H1 (cell line): Measurements from ENCODE around the gene RP9. TPM values are rescaled to one million over a fixed set of nuclear protein-coding genes. Genes with fewer than 3 reads are reported as not detected.

Experiments used
- CTCF ChIA-PET: fragments of 300-600 bp; sonication (Branson Sonifier 250); formaldehyde crosslinking; loops from one replicate; lab custom pipeline; 2021; ENCODE audit not compliant: partially characterized antibody; lab: Charles Lee
- POLR2A ChIA-PET: fragments of 300-600 bp; sonication (Branson Sonifier 250); formaldehyde crosslinking; loops from one replicate; lab custom pipeline; 2021; ENCODE audit warnings: inconsistent platforms; ENCODE audit not compliant: partially characterized antibody; lab: Charles Lee
- DNase-seq, 2 experiments: peaks; one replicate each; pipeline versions ENCODE4 v3.0.0 to v3.0.0-alpha.2; 2010 to 2022; ENCODE audit warnings: low spot score in 2 of 2, low read depth in 1 of 2, mixed read lengths in 1 of 2
- FAIRE-seq: peaks from 2 replicates; lab custom pipeline; 2011; peaks lifted over from hg19 to GRCh38; lab: Jason Lieb, UNC
- H2AFZ ChIP-seq: 2 replicates; pipeline ENCODE4 v1.8.1; 2012; ENCODE audit warnings: low read length, inconsistent platforms
- H2AK5ac ChIP-seq: 2 replicates; pipeline ENCODE4 v1.6.1; 2013; ENCODE audit warnings: low read depth, low read length
- H2BK120ac ChIP-seq: replicated peaks from 2 replicates; pipeline ENCODE3; 2013; ENCODE audit warnings: low read depth, low read length, inconsistent platforms
- H2BK12ac ChIP-seq: 2 replicates; pipeline ENCODE4 v1.6.1; 2013; ENCODE audit warnings: low read depth, low read length
- H2BK15ac ChIP-seq: 2 replicates; pipeline ENCODE4 v1.6.1; 2013; ENCODE audit warnings: low read length
- H2BK20ac ChIP-seq: 2 replicates; pipeline ENCODE4 v1.6.1; 2013; ENCODE audit warnings: low read length
- H2BK5ac ChIP-seq: 2 replicates; pipeline ENCODE4 v1.6.1; 2013; ENCODE audit warnings: low read depth, low read length
- H3K14ac ChIP-seq: 2 replicates; pipeline ENCODE4 v1.6.1; 2013; ENCODE audit warnings: inconsistent platforms; ENCODE audit not compliant: insufficient read length
- H3K18ac ChIP-seq: 2 replicates; pipeline ENCODE4 v1.6.1; 2013; ENCODE audit warnings: low read length; ENCODE audit errors: extremely low read depth
- H3K23ac ChIP-seq: 2 replicates; pipeline ENCODE4 v1.6.1; 2013; ENCODE audit warnings: inconsistent platforms; ENCODE audit not compliant: insufficient read length
- H3K23me2 ChIP-seq: 2 replicates; pipeline ENCODE4 v1.6.1; 2013; ENCODE audit warnings: low read depth, low read length
- H3K27ac ChIP-seq: 2 replicates; pipeline ENCODE4 v1.6.1; 2011; ENCODE audit warnings: low read depth, low read length, inconsistent platforms
- H3K27me3 ChIP-seq, 4 experiments: replicated peaks in 1 of 4; 1 replicate in 1 of 4; 2 replicates in 3 of 4; pipeline versions ENCODE4 v1.6.1 to v1.8.1; 2011 to 2013; ENCODE audit warnings: low read length in 3 of 4, mild to moderate bottlenecking in 3 of 4, inconsistent platforms in 2 of 4, mixed read lengths in 2 of 4, moderate library complexity in 1 of 4; ENCODE audit not compliant: control insufficient read depth in 3 of 4, insufficient read depth in 3 of 4; ENCODE audit errors: extremely low read depth in 1 of 4
- H3K36me3 ChIP-seq, 4 experiments: 2 replicates each; pipeline versions ENCODE4 v1.6.1 to v1.8.1; 2011 to 2013; ENCODE audit warnings: mild to moderate bottlenecking in 4 of 4, low read length in 3 of 4, moderate library complexity in 2 of 4, control low read depth in 1 of 4, inconsistent platforms in 1 of 4; ENCODE audit not compliant: insufficient read depth in 4 of 4, control insufficient read depth in 2 of 4
- H3K4ac ChIP-seq: replicated peaks from 2 replicates; pipeline ENCODE3; 2013; ENCODE audit warnings: low read length, low read depth, mixed read lengths, inconsistent platforms; ENCODE audit not compliant: insufficient read length
- H3K4me1 ChIP-seq, 4 experiments: replicated peaks in 1 of 4; 1 replicate in 1 of 4; 2 replicates in 3 of 4; pipeline versions ENCODE4 v1.6.1 to v1.8.1; 2011 to 2013; ENCODE audit warnings: low read length in 3 of 4, inconsistent platforms in 2 of 4, mixed read lengths in 1 of 4; ENCODE audit not compliant: insufficient read depth in 4 of 4, control insufficient read depth in 3 of 4
- H3K4me2 ChIP-seq, 2 experiments: 2 replicates each; pipeline versions ENCODE4 v1.6.1 to v1.8.1; 2011 to 2013; ENCODE audit warnings: low read depth in 2 of 2, low read length in 2 of 2, control low read depth in 1 of 2, inconsistent platforms in 1 of 2, mild to moderate bottlenecking in 1 of 2; ENCODE audit not compliant: insufficient read depth in 1 of 2
- H3K4me3 ChIP-seq, 4 experiments: fragments of 200-600, 300-600 bp in 1 of 4; sonication (generic), shearing (Covaris generic), sonication (Bioruptor Twin) in 1 of 4; 2 replicates each; pipeline versions ENCODE4 v1.5.1 to v1.8.1; 2011 to 2016; ENCODE audit warnings: low read length in 4 of 4, low read depth in 3 of 4, control low read depth in 2 of 4, inconsistent platforms in 2 of 4, mild to moderate bottlenecking in 2 of 4, mixed read lengths in 1 of 4, moderate library complexity in 1 of 4; ENCODE audit not compliant: insufficient read depth in 2 of 4; ENCODE audit errors: extremely low read depth in 1 of 4
- H3K56ac ChIP-seq: replicated peaks from 2 replicates; pipeline ENCODE3; 2013; ENCODE audit warnings: low read depth, mild to moderate bottlenecking, mixed read lengths, low read length, inconsistent platforms; ENCODE audit not compliant: insufficient read length
- H3K79me1 ChIP-seq: 2 replicates; pipeline ENCODE4 v1.6.1; 2013; ENCODE audit warnings: low read depth, low read length, control low read depth
- H3K79me2 ChIP-seq, 2 experiments: 2 replicates each; pipeline versions ENCODE4 v1.6.1 to v1.8.1; 2012 to 2013; ENCODE audit warnings: low read length in 2 of 2, mild to moderate bottlenecking in 2 of 2, inconsistent platforms in 1 of 2; ENCODE audit not compliant: insufficient read depth in 2 of 2, control insufficient read depth in 1 of 2
- H3K9ac ChIP-seq, 4 experiments: replicated peaks in 1 of 4; 1 replicate in 1 of 4; 2 replicates in 3 of 4; pipeline versions ENCODE4 v1.6.1 to v1.8.1; 2011 to 2013; ENCODE audit warnings: low read depth in 3 of 4, low read length in 3 of 4, control low read depth in 2 of 4, mild to moderate bottlenecking in 2 of 4, moderate library complexity in 2 of 4, inconsistent platforms in 1 of 4; ENCODE audit errors: extremely low read depth in 1 of 4
- H3K9me3 ChIP-seq, 2 experiments: 2 replicates each; pipeline versions ENCODE4 v1.6.1 to v1.8.1; 2012 to 2013; ENCODE audit warnings: mild to moderate bottlenecking in 2 of 2, moderate library complexity in 2 of 2, control low read depth in 1 of 2, inconsistent platforms in 1 of 2, low read depth in 1 of 2, low read length in 1 of 2, mixed read lengths in 1 of 2; ENCODE audit not compliant: insufficient read depth in 2 of 2
- H4K20me1 ChIP-seq, 2 experiments: replicated peaks in 1 of 2; 2 replicates each; pipeline versions ENCODE3 to v1.8.1; 2011 to 2013; ENCODE audit warnings: inconsistent platforms in 2 of 2, low read length in 2 of 2, mild to moderate bottlenecking in 1 of 2; ENCODE audit not compliant: insufficient read depth in 2 of 2, control insufficient read depth in 1 of 2
- H4K5ac ChIP-seq: 2 replicates; pipeline ENCODE4 v1.6.1; 2013; ENCODE audit warnings: low read length, low read depth, mixed read lengths, inconsistent platforms; ENCODE audit not compliant: insufficient read length
- H4K8ac ChIP-seq: 2 replicates; pipeline ENCODE4 v1.8.0; 2013; ENCODE audit warnings: mild to moderate bottlenecking, moderate library complexity, low read length, inconsistent platforms; ENCODE audit not compliant: insufficient read depth; ENCODE audit errors: extremely low read depth
- H4K91ac ChIP-seq: replicated peaks from 2 replicates; pipeline ENCODE3; 2013; ENCODE audit warnings: low read length, mixed read lengths, inconsistent platforms; ENCODE audit not compliant: insufficient read length
- CBX5 ChIP-seq: fragments of 300-800, 300-1000 bp; sonication (generic); IDR thresholded peaks from 2 replicates; pipeline ENCODE4 v1.7.1; 2016; ENCODE audit warnings: antibody characterized with exemption, low read length, low read depth
- CTBP2 ChIP-seq: IDR thresholded peaks from 2 replicates; pipeline ENCODE4 v1.7.0; 2011; ENCODE audit warnings: borderline replicate concordance, mild to moderate bottlenecking, moderate library complexity, mixed read lengths, low read length; ENCODE audit not compliant: insufficient read depth, insufficient read length
- GABPA ChIP-seq: IDR thresholded peaks from 2 replicates; pipeline ENCODE4 v1.6.1; 2011; ENCODE audit warnings: mild to moderate bottlenecking, low read length, moderate library complexity, borderline replicate concordance; ENCODE audit not compliant: insufficient read depth
- PHF8 ChIP-seq: fragments of 200-600 bp; sonication (generic); conservative IDR thresholded peaks from 2 replicates; pipeline ENCODE4 v1.7.1; 2012; ENCODE audit warnings: low read depth, mild to moderate bottlenecking, inconsistent platforms, low read length, moderate library complexity
- POLR2AphosphoS5 ChIP-seq: IDR thresholded peaks from 2 replicates; pipeline ENCODE4 v1.6.1; 2011; ENCODE audit warnings: low read depth, low read length
- RBBP5 ChIP-seq: IDR thresholded peaks from 2 replicates; pipeline ENCODE4 v1.7.1; 2012; ENCODE audit warnings: low read depth, mild to moderate bottlenecking, inconsistent platforms, low read length, moderate library complexity, borderline replicate concordance
- SIX5 ChIP-seq: IDR thresholded peaks from 2 replicates; pipeline ENCODE4 v1.6.1; 2011; ENCODE audit warnings: mild to moderate bottlenecking, low read depth, low read length
- SP2 ChIP-seq: IDR thresholded peaks from 2 replicates; pipeline ENCODE4 v1.6.1; 2012; ENCODE audit warnings: mild to moderate bottlenecking, low read length, inconsistent platforms
- YY1 ChIP-seq: IDR thresholded peaks from 2 replicates; pipeline ENCODE4 v1.6.1; 2011; ENCODE audit warnings: low read depth, mild to moderate bottlenecking, low read length
- WGBS, 2 experiments: shearing (Covaris generic) in 1 of 2; methylation state at CpG; one replicate each; pipeline versions ENCODE4 v1.1.6 to v1.1.7; 2013 to 2015; ENCODE audit warnings: low lambda C conversion rate in 2 of 2, mixed read lengths in 2 of 2, inconsistent platforms in 1 of 2, low coverage in 1 of 2, missing lambda C conversion rate in 1 of 2; ENCODE audit not compliant: insufficient replicate concordance in 2 of 2, insufficient coverage in 1 of 2, insufficient read length in 1 of 2; ENCODE audit errors: extremely low coverage in 1 of 2, missing lambda C conversion rate in 1 of 2; 5-methylcytosine and 5-hydroxymethylcytosine counted together
- polyA plus RNA-seq, 7 experiments: library from polyadenylated mRNA; depleted of rRNA in 3 of 7; stranded (reverse) in 5 of 7; unstranded in 2 of 7; fragments of >200 nt in 5 of 7; fragments of 200-250 nt in 2 of 7; gene quantifications; 1 replicate in 5 of 7; 2 replicates in 1 of 7; 4 replicates in 1 of 7; pipeline versions ENCODE4 v1.2.1 to v1.2.3, GENCODE V29; 2011 to 2013; ENCODE audit warnings: missing spikeins in 2 of 7, mixed read lengths in 2 of 7
- total RNA-seq: library from RNA; stranded (reverse); fragmentation: NEBNext Ultra II Directional; extraction: Animal tissue kit (Norgen Biotek cat#: 25700); gene quantifications from 2 replicates; pipeline ENCODE4 v1.2.1, GENCODE V29; 2021
- TF ChIP-seq, protein P1 (sequence below): IDR thresholded peaks from 2 replicates; pipeline ENCODE4 v1.6.1; 2011; ENCODE audit warnings: low read depth, mild to moderate bottlenecking, low read length; ENCODE audit not compliant: insufficient read depth

Gene RP9
- total and polyA plus RNA-seq, 2 of the 8 experiments (the other 6 are each of a cell fraction or from before 2014, with no cell fraction given): 11.0 to 12.4 TPM

GRCh38 chr7:33048257-33048656 is 60.9 kb downstream of the RP9 start:
- Histone ChIP-seq H3K4me2 (no peak overlapping the region), H3K79me1 (no peaks in the 10 kb centered on the region; the same call in 1 of the 2 replicates), H4K91ac (no peak overlapping the region), H3K4me1 (no peaks in the 10 kb centered on the region), H3K36me3 (no peaks in the 10 kb centered on the region), H4K8ac (no peak overlapping the region), H2BK12ac (no peak overlapping the region), H3K18ac (no peak overlapping the region), H3K27ac (no peak overlapping the region), H2AFZ (no peak overlapping the region), H3K4me3 (no peak overlapping the region), H3K9ac (no peak overlapping the region), H3K14ac (no peak overlapping the region), H4K20me1 (peaks cover 3 to 9% of the 10 kb centered on the region in 2 experiments), H4K5ac (no peak overlapping the region), H3K9me3 (no peaks in the 10 kb centered on the region), H3K79me2 (peaks cover 0 to 81% of the 10 kb centered on the region in 2 experiments), H2AK5ac (no peak overlapping the region), H3K4ac (no peak overlapping the region), H3K56ac (no peak overlapping the region), H2BK20ac (no peak overlapping the region), H3K23ac (no peak overlapping the region), H2BK120ac (no peak overlapping the region), H2BK5ac (no peak overlapping the region), H3K23me2 (no peaks in the 10 kb centered on the region), H3K27me3 (no peaks in the 10 kb centered on the region), H2BK15ac (no peak overlapping the region)
- no peak for DNase-seq
- TF ChIP-seq SP2 (no peak), RBBP5 (no peak), CBX5 (no peak), GABPA (no peak), SIX5 (no peak), YY1 (no peak), CTBP2 (no peak), PHF8 (no peak), POLR2AphosphoS5 (no peak)
- TF ChIP-seq, protein P1, sequence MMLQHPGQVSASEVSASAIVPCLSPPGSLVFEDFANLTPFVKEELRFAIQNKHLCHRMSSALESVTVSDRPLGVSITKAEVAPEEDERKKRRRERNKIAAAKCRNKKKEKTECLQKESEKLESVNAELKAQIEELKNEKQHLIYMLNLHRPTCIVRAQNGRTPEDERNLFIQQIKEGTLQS: no peak
- ChIA-PET CTCF (interaction anchor here (1.0 to 2.1 kb wide), 7 partner anchors 8 to 249 kb away, joined by 3 to 10 read pairs (median 4); no protein-coding TSS in a partner anchor), POLR2A (no interaction called here)
- no peak for FAIRE-seq
- WGBS, 2 experiments: 92% methylated on average over 3 of the region's 3 CpGs; no CpG with 5 or more reads in 1 of the 2 experiments
